ENCODE data around the gene WNT3A.
"Not testable (repeated sequence)": the region's sequence is repeated elsewhere in the genome, so short reads cannot be mapped to it uniquely, and the experiment has no call there.

WNT3A gene, protein sequence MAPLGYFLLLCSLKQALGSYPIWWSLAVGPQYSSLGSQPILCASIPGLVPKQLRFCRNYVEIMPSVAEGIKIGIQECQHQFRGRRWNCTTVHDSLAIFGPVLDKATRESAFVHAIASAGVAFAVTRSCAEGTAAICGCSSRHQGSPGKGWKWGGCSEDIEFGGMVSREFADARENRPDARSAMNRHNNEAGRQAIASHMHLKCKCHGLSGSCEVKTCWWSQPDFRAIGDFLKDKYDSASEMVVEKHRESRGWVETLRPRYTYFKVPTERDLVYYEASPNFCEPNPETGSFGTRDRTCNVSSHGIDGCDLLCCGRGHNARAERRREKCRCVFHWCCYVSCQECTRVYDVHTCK

DNA sequence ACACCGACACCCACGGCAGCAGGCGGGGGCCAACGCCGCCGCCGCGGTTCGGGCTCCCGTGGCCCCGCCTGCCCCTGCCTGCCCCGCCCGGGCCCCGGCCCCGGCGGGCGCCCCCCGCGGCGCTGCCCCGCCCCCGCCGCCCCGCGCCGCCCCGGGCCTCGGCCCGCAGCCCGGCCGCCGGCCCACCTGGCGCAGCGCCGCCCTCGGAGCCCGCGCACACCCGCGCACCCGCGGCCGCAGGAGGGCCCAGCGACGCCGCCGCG lies at the start of gene WNT3A:
Gene WNT3A (plus strand): TSS at position 213 of the 263 bp plus-strand sequence. CDS start 131 bp downstream, outside the sequence.
- no peak for DNase-seq

DNA sequence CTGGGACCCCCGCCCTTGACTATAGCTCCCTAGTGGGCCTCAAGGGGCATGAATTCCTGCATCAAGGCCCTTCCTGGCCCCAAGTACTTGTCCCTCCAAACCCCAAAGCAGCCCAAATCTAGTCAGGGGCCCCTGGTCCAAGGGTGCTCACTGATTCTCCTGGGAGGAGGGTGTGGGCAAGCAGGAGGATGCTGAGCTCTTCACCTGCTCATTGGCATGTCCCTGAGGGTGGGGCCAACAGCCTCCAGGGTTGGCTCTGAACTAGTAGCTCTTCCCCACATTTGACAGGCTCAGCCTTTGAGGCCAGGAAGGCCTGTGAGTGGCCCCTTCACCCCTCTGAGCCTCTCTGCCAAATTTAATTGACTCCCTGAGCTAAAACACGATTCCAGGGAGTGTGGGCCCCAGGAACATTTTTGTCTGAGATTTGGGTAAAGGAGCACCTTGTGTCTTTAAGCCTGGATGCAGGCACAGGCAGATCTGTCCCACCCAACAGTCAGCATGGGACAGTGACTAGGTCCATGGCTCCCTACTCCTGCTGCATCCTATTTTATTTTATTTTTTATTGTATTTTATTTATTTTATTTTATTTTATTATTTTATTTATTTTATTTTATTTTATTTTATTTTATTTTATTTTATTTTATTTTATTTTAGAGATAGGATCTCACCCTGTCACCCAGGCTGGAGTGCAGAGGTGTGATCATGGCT lies 48.0 kb upstream of the WNT3A start:
- DNase-seq = no peak

DNA sequence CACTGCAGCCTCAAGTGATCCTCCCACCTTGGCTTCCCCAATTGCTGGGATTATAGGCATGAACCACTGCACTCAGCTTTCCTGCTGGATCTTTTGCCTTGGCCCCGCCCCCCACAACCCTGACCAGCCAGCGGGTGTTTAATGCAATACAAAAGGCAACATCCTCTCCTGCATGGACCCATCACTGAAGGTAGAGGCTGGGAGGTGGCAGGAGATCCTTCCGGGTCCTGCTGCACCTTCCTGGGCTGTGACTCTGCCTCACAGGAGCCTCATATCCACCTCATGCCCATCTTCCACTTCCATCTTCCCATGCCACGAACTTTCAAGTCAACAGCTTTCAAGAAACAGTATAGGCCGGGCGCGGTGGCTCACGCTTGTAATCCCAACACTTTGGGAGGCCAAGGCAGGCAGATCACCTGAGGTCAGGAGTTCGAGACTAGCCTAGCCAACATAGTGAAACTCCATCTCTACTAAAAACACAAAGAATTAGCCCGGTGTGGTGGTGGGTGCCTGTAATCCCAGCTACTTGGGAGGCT lies 47.4 kb upstream of the WNT3A start:
- DNase-seq = no peak

DNA sequence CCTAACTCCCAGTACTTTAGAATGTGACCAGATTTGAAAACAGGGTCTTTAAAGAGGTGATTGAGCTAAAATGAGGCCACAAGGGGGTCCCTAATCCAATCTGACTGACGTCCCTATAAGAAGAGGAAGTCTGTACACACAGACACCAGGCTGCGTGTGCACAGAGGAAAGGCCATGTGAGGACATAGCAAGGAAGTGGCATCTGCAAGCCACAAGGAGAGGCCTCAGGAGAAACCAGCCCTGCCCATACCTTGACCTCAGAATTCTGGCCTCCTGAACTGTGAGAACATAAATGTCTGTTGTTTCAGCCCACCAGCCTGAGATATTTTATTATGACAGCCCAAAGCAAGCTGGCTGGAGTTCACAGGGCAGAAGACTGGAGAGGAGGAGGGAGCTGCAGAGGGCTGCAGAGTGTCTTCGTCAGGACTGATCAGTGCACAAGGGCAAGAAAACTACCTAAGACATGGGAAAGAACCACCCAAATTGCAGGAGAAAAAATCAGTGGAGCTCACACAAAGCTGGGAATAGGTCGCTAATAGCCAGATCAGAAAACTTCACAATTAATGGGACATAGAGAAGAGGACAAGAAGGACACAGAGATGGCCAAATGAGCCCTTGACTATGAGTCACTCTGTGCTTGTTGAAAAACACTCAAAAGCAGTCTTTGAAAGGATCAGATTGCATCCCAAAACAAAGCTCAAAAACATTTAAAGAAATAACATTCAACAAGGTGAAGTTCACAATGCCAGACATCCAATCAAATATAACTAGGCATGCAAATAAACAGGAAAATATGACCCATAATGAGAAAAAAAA lies 44.9 kb upstream of the WNT3A start:
- DNase-seq = no peak

DNA sequence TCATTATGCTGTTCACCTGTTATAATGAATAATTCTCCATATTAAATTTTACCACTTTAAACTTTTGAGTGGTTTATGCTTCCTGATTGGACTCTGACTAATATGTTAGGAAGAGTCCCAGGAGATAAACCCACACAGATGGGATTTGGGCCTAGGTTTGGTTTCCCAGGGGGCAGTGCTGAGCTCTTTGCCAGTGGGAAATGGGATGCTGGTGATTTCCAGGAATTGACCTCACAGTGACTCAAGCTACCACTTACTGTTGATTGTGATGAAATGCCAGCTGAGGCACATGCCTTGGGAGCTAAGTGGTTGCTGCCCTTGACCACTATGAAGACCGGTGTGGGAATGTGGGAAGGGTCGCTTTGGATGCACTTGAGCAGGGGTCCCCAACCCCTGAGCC lies 40.1 kb upstream of the WNT3A start:
- not testable (repeated sequence) for DNase-seq

DNA sequence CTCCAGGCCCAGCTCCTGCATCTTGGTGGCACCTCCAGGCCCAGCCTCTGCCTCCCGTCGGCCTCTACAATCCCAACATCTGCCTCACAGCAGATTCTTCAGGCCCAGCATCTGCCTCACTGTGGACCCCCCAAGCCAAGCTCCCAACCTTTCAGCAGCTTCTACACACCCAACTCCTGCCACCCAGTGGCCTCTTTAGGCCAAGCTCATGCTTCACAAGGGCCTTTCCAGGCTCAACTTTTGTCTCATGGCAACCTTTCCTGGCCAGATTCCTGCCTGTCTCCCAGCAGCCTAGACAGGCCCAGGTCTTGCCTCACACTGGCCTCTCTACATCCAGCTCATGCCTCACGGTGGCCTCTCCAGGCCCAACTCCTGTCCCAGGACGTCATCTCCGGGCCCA lies 39.0 kb upstream of the WNT3A start:
- DNase-seq = not testable (repeated sequence)

DNA sequence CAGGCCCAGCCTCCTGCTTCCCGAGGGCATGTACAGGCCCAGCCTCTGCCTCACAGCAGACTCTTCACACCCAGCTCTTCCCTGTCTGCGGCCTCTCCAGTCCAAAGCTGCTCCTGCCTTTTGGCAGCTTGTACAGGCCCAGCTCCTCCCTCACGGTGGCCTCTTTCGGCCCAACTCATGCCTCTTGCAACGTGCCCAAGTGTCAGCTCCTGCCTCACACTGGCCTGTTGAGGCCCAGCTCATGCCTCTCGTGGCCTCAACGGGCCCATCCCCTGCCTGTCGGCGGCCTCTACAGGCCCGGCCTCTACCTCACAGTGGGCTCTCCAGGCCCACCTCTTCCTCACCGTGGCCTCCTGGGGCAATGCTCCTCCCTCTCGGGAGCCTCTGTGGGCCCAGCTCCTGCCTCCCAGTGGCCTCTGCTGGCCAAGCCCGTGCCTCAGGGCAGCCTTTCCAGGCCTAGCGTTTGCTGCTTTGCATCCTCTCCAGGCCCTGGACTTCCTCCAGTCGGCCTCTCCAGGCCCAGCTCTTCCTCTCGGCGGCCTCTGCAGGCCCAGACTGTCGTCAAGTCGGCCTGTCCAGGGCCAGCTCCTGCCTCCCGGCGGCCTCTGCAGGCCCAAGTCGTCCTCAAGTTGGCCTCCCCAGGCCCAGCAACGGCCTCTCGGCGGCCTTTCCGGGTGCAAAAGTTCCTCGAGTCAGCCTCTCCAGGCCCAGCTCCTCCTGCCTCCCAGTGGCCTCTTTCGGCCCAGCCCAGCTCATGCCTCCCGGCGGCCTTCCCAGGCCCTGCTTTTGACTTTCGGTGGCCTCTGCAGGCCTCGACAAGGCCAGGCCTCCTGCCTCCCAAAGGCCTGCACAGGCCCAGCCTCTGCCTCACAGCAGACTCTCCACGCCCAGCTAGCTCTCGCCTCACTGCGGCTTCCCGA lies 36.5 kb upstream of the WNT3A start:
- not testable (repeated sequence) for DNase-seq

DNA sequence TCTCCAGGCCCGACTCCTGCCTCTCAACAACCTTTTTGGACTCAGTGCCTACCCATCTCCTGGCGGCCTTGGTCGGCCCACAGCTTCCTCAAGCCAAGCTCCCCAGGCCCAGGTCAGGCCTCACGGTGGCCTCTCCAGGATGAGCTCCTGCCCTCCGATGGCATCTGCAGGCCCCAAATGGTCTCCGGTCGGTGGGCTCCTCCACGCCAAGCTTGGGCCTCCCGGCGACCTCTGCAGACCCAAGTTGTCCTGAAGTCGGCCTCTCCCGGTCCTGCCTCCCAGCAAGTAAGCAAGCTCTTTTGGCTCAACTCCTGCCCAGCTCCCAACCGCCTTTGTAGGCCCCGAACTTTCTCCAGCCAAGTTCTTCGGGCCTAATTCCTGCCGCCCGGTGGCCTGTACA lies 35.6 kb upstream of the WNT3A start:
- not testable (repeated sequence) for DNase-seq

DNA sequence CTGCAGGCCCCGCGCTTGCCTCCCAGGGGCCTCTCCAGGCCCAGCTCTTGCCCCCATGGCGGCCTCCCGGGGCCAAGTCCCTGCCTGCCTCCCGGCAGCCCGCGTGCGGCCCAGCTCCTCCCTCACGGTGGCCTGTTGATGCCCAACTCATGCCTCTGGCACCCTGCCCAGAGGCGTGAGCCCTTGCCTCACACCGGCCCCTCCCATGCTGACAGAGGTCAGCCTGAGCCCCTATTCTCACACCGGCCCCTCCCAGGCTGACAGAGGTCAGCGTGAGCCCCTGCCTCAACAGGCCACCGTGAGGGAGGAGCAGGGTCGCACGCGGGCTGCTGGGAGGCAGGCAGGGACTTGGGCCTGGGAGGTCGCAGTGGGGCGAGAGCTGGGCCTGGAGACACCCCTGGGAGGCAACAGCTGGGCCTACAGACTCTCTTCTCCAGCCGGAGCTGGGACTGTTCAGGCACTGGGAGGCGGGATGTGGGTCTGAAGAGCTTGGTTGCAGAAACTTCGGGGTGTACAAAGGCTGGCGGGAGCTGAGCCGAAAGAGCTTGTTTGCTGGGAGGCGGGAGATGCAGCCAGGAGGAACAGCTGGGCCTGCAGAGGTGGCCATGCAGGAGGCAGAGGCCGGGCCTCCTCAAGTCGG lies 35.0 kb upstream of the WNT3A start:
- DNase-seq = not testable (repeated sequence)

DNA sequence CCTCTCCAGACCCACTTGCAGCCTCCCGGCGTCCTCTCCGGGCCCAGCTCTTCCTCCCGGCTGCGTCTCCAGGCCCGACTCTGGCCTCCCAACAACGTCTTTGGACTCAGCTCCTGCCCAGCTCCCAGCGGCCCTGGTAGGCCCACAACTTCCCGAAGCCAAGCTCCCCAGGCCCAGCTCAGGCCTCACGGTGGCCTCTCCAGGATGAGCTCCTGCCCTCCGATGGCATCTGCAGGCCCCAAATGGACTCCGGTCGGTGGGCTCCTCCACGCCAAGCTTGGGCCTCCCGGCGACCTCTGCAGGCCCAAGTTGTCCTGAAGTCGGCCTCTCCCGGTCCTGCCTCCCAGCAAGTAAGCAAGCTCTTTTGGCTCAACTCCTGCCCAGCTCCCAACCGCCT lies 34.5 kb upstream of the WNT3A start:
- not testable (repeated sequence) for DNase-seq

DNA sequence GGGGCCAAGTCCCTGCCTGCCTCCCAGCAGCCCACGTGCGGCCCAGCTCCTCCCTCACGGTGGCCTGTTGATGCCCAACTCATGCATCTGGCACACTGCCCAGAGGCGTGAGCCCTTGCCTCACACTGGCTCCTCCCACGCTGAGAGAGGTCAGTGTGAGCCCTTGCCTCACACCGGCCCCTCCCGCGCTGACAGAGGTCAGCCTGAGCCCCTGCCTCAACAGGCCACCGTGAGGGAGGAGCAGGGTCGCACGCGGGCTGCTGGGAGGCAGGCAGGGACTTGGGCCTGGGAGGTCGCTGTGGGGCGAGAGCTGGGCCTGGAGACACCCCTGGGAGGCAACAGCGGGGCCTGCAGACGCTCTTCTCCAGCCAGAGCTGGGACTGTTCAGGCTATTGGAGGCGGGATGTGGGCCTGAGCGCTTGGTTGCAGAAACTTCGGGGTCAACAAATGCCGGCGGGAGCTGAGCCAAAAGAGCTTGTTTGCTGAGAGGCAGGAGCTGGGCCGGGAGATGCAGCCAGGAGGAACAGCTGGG lies 33.9 kb upstream of the WNT3A start:
- not testable (repeated sequence) for DNase-seq

DNA sequence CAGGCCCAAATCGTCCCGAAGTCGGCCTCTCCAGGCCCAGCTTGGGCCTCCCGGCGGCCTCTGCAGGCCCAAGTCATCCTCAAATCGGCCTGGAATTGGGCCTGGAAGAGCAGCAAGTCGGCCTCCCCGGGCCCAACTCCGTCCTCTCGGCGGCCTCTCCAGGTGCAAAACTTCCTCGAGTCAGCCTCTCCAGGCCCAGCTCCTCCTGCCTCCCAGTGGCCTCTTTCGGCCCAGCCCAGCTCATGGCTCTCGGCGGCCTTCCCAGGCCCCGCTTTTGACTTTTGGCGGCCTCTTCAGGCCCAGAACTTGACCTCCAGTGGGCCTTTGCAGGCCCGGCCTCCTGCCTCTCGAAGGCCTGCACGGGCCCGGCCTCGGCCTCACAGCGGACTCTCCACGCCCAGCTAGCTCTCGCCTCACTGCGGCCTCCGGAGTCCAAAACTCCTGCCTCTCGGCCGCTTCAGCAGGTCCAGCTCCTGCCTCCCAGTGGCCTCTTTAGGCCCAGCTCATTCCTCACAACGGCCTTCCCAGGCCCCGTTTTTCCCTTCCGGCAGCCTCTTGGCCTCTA lies 33.0 kb upstream of the WNT3A start:
- DNase-seq = not testable (repeated sequence)

DNA sequence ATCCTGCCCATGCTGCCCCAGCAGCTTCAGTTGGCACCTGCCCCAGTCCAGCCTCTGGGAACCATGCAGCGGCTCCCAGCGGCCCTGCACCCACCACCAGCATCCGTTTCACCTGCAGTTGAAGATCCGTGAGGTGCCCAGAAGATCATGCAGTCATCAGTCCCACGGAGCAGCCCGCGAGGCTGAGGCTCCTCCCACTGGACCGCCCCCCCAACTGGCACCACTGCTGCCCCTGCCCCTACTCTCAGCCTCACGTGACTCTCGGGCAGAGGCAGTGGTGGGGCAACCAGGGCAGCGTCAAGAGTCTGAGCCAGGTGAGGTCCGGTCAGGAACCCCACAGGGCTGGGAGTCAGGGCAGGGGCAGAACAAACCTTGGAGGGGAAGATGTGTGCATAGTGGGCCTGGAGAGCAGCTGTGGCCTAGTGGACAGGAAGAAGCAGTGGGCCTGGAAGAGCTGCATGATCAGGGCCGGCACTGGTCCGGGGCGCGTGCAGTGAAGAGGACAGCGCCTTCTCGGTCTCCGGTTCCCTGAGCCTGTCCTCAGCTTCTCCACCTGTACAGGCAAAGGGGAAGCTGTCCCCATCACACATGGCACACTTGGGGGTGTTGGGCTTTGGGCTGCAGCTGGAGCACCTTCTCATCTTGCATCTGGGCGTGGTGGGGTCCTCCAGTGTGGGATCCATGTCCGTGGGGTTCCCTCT lies 31.1 kb upstream of the WNT3A start:
- not testable (repeated sequence) for DNase-seq

DNA sequence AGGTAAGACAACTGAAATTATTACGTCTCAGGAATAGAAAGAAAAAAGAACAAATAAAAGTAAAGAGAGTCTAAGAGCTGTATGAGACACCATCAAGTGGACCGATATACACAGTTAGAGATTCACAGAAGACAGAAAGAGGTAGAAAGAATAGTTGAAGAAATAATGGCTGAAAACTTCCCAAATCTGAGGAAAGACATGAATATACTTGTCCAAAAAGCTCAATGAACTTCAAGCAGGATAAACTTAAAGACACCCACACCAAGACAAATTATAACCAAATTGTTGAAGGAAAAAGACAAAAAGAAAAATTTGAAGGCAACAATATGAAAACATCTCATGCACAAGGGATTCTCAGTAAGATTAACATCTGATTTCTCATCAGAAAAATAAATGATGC lies 19.6 kb upstream of the WNT3A start:
- DNase-seq = no peak

DNA sequence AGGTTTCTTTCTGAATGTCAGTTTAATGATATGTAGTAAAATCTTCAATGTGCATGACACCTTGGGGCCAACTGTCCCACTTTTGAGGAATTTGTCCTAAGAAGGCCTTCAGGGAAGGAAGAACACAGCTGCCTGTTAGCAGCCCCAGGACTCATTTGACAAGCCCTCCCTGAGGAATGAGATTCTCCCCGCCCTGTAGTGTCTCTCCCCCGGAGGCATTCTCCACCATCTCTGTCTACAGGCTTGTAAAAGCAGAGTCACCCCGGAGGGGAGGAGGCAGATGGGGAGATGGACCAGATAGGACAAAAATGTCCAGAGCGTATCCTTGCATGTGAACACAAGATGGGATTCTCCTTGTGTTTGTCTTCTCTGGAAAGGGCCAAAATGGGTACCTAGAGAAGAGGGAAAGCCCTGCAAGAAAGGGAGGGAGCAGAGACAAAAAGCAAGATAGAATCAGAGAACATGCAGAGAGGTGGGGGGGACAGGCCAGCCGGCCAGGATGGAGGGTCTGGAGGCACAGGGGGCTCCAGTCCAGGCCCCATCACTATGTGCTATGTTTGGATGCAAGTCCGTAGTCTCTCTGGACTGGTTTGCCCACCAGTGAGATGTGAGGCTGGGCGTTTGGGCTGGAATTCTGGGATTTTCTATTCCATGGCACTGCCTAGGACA lies 12.0 kb upstream of the WNT3A start:
- no peak for DNase-seq

DNA sequence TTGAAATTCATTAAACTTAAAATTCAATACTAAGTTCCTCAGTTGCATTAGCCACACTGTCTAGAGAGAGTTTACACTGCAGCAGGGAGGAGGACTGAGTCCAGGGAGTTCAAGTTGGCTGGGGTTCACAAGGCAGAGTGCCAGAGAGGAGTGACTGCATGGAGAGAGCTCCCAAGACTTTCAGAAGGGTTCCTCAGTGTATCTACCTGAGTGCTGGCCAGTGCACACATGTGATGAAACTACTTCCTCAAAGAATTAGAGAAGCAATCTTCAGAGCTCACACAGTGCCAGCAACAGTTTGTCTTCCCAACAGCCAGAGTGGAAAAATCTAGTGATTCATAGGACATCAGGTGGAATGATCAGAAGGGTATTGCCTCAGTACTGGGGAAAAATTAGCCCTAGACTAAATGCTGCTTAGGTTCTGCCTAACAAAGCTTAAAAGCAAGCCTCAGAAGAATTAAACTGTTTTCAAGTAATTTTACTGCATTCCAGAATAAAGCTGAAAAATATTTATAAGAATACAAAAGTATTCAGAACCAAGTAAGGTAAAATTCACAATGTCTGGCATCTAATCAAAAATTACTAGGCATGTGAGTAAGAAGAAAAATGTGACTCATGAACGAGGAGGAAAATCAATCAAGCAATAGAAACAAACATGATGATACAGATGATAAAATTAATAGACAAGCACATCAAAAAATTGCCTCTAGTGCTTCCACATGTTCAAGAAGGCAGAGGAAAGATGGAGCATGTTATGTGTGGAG lies 10.4 kb upstream of the WNT3A start:
- no peak for DNase-seq

DNA sequence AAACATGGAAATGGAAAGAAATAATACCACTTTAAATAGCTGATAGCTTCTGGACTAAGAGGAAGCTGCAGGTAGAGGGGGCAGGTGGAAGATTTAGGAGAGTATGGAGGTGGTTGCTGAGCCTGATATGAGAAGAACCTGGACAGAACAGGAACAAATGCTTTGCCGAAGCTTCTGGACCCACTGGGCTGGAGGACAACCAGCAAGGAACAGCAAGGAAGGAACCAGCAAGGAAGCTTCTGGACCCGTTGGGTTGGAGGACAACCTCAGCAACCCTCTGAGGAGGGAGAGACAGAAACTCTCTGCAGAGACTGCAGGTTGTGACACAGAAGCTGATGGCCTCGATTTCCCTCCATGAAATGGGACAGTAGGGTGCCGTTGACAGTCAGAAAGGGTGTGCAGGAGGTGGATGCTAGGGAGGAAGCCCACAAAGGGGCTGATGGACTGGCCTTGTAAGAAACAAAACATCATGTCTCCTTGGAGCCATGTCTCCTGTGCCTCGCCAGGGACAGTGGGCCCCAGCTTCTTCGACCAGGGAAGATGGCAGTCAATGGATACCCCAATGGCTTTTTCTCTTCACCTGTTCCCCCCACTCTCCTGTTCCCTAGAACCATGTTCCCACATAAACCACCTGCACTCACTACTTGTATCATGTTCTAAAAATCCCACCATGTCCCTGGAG lies 8.3 kb upstream of the WNT3A start:
- DNase-seq = no peak

All from stimulated activated naive CD4-positive, alpha-beta T cell treated with Interleukin-2 at 50 U/mL for 16 hours (primary cell).